ENCODE measurements around the gene EDARADD.

GRCh38 chr1:236381565-236382158 lies 12.4 kb upstream of the EDARADD start:
- TF ChIP-seq CTCF (IDR thresholded peaks at IDR 0.05) (no peak), POLR2A (IDR thresholded peaks at IDR 0.05) (no peak)

Measured in ovary (tissue), 3 donors.